DMS79 treated with DMSO at 0.1 percent for 48 hours (cell line): ENCODE measurements around the gene ANKRD39.
A peak's percentile ranks its signal among the peaks of the same experiment; 100 is the strongest.

Experiments used
- DNase-seq: peaks from one replicate; lab custom pipeline; 2025; lab: John Stamatoyannopoulos, UW

ANKRD39 gene

GRCh38 chr2:96826546-96827278 is 31.1 kb downstream of the ANKRD39 start:
- DNase-seq, result no peak

DNA sequence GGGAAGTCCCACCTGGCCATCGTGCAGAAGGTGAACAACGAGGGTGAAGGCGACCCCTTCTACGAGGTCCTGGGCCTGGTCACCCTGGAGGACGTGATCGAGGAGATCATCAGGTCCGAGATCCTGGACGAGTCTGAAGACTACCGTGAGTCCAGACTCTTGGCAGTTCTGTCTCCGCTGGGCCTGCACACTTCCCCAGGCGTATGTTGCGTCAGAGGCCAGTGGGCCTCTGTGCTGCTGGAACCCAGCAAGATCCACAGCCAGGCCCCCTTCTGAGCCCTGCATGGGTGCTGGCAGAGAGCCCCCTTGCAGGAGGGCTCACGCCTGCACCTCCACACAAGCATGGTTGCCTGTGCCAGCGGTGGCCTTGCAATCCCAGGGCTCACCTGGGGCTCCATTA is 32.8 kb downstream of the ANKRD39 start:
- DNase-seq, result no peak

DNA sequence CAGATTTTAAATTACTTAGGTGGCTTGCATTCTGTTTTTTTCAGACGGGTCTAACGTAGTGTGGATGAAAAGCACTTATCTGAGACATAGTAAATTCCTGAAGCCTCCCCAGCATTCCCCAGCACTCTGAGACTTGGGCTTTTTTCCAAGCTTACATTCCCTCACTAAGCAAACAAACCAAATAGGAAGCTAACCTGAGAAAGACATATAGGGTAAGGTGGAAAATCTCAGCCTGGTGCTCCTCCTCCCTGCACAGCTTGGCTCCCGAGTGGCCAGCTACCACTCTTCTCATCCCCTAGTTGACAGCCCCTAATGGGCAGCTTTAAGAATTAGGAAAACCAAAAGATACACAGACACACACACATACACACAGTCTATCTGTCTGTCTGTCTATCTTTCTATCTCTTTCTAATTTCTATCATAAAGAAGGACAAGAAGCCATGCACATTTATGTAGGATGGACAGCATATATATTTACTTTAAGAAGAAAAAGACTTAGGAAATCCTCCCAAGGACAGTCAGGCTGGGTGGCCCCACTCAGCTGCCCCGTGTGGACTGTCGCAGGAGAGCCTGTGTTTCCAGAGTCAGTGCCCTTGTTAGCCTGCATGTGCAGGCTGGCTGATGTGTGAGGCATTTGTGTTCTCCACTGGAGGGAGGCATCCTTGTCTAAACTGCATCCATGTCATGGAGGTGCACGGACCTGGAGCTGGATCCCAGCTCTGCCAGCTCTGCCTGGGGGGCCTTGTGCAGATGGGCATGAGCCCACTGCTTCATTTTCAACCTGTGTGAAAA is 33.5 kb downstream of the ANKRD39 start:
- no peak for DNase-seq

DNA sequence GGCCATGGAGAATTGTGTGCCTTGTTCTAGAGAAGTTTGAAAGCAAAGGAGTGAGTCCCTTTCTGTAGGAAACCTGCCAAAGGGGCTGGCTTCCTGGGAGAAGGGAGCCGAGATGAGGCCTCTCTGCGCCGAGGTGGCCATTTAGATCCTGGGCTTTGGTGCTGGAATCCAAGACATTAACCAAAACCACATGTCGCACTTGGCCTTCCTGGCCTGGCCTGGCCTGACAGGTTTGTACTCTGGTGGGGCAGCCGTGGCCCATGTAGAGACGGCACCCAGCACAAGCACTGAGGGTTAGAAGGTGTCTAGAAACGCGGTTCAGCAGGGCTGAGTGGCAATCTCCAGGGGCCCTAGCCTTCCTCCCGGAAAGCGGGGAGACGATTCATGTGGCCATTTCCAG is 34.6 kb downstream of the ANKRD39 start:
- DNase-seq, result no peak

DNA sequence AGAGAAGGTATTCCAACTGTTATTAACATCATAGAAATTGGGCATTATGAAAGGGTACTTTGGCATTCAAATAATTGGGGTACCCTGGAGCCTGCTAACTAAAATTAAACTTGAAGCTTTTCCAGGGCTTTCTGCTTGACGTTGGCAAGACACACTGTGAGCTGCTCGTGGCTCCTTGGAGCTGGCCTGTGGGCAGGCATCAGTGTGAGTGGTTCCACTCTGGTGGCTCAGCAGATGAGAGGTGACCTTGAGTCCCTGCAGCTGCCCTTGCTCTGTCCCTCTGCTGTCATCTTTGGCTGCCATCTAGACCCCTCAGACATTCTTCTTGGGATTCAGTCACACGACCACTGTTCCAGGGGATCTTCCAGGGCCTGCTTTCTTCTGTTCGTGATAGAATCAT is 35.0 kb downstream of the ANKRD39 start:
- no peak for DNase-seq

- no peak for DNase-seq
These were observed 36.6 kb downstream of the ANKRD39 start for GRCh38 chr2:96821113-96821675.

DNA sequence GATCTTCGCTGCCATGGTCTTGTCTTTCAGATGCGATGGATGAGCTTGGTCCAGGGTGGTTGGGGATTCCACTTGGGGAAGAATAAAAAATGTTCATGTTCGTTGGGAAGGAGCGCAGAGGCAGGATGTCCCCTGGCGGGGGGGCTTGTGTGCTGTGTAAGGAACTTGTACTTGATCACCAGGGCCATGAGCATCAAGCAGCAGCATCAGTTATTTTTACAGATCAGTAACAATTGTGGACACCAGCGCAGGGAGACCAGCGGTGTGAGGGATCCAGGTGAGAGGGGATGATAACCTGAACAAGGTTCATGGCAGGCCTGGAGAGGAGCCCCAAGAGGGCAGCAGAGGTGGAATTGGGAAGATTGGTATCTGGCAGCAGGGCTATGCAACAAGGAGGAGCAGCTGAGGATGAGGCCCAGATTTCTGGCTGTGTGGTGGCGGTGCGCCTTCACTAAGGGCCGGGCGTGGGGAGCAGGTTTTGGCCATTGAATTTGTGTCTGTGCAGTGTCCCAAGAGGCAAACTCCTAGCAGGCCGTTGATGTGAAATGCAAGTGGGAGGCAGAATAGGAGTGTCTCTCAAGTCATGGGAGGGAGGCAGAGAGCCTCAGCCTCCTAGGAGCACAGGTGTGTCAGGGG is 37.8 kb downstream of the ANKRD39 start:
- DNase-seq, result no peak

DNA sequence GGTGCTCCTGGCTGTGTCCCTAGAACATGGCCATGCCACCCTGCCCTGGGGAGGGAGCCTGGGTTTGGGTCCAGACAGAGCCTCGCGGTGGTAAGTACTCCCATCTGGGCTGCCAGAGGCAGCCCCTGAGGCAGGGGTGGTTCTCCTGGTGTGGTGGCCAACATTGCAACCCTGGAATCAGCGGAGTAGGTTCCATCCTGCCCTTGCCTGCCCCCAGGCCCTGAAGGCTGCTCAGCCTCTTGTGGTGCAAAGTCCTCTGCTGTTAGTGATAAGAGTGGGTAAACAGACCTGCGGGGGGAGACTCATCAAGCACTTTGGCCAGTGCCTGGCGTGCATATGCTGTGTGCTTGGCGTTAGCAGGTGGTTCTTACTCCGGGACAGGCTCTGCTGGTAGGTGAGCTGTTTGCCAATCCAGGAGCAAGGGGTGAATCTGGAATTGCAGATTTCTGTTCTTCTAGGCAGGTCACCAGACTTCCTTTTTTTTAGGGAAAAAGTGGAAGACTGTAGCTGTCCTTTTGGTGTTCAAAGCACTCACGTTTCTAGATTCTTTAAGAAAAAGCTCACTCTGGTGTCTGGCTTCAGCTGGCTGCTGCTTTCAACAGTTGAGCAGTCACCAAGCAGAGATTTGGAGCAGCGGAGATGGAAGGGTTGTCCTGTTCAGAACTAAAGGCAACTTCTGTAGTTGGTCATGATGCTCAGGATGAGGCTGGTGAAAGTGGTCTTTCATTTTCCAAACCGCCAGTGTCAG is 38.5 kb downstream of the ANKRD39 start:
- DNase-seq, result peak; percentile 47

DNA sequence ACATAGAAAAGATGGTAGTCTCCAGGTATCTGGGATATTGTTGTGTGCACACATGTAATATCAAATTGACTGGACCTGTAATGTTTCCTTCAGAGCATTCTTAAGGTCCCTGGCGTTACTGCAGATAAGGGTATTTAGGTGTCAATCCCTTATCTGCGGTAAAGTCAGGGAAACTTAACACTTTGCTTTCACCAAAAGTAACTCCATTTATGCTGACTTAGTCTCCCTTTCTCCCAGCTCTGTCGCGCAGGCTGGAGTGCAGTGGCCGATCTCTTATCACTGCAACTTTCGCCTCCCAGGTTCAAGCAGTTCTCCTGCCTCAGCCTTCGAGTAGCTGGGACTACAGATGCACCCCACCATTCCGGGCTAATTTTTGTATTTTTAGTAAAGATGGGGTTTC is 39.9 kb downstream of the ANKRD39 start:
- DNase-seq, result no peak

DNA sequence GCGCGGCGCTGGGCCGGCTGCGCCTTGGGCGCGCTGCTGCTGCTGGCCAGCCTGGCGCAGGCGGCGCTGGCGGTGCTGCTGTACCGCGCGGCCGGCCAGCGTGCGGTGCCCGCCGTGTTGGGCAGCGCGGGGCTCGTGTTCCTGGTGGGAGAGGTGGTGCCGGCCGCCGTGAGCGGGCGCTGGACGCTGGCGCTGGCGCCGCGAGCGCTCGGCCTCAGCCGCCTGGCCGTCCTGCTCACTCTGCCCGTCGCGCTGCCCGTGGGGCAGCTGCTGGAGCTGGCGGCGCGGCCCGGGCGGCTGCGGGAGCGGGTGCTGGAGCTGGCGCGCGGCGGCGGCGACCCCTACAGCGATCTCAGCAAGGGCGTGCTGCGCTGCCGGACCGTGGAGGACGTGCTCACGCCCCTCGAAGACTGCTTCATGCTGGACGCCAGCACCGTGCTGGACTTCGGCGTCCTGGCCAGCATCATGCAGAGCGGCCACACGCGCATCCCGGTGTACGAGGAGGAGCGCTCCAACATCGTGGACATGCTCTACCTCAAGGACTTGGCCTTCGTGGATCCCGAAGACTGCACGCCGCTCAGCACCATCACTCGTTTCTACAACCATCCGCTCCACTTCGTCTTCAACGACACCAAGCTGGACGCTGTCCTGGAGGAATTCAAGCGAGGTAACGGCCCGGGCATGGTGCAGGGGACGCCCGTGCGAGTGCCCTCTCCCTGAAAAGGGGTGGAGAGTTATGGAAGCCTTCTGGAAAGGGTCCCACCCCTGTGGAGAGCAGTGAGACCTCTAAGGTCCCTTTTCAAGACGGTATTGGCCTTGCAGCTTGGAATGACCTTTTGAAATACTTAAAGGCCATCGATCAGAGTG is 40.7 kb downstream of the ANKRD39 start:
- DNase-seq, result peak; percentile 15

DNA sequence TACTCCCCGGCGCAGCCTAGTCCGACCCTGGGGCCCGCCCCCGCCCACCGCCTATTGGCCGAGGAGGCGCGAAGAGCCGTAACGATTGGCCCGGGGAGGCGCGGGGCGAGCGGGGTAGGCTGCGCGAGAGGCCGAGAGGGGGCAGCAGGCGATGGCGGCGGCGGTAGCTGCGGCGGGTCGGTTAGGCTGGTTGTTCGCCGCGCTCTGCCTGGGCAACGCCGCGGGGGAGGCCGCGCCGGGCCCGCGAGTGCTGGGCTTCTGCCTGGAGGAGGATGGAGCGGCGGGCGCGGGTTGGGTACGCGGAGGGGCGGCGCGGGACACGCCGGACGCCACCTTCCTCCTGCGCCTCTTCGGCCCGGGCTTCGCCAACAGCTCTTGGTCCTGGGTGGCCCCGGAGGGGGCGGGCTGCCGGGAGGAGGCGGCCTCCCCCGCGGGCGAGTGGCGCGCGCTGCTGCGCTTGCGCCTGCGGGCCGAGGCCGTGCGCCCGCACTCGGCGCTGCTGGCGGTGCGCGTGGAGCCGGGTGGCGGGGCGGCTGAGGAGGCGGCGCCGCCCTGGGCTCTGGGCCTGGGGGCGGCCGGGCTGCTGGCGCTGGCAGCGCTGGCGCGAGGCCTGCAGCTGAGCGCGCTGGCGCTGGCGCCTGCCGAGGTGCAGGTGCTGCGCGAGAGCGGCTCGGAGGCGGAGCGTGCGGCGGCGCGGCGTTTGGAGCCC is 41.5 kb downstream of the ANKRD39 start, which contains the start of gene CNNM3:
CNNM3 (plus strand) TSS at position 142 of the 709 bp plus-strand sequence; CDS start at position 152, 10 bp downstream.
- DNase-seq, result peak; percentile 86

DNA sequence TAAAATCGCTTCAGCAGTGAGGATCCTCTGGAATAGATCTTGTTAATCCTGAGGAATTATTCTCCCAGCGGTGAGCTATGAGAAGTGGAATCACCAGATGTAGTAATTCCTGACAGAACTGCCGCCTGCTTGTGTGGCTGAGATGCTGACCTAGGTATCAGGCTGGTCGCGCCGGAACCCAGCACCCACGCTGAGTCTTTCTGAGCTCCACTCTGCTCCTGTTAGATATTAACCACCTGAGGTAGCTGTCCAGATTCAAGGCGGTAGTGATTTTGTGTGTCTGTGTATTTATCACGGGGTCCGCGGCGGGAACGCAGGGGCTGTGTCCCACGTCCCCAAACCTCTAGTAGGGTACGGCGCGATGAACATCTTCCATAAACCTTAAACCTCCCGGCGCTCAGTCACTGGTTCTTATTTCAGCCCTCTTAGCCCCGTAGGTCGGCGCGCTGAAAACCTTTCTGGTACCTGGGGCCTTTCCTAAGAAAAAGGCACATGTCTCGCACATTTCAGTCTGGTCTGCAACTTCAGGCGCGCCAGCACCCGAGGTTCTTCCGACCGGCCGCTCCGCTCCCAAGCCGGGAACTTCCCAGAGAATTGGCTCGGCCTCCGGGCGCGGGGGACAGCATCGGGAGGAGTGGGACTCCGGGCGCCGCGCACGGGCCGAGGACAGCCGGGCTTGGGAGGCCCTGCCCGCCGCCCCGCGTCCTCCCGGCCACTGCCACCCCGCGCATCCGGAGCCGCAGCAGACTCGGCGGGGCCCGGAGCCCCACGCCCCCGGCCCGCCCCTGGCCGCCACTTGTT is 42.3 kb downstream of the ANKRD39 start:
- peak; percentile 41 for DNase-seq

DNA sequence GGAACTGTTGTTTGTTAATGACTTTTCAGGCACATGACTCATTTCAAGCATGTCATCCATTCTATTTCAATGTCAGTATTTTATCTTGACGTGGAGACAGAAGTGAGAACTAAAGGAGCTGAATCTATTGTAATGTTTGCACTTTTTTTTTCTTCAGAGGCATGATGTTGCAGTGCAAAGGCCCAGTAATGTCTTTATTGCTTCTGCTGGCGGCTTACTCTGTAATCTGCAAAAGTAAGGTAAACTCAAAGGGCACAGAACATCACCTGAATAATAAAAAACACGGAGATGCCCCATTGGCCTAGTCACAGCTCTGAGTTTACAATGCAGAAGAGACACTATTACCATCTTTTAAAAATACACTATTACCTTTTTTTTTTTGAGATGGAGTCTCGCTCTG is 44.2 kb downstream of the ANKRD39 start:
- DNase-seq, result no peak

- no peak for DNase-seq
These were observed 45.9 kb downstream of the ANKRD39 start for GRCh38 chr2:96811917-96812316.

DNA sequence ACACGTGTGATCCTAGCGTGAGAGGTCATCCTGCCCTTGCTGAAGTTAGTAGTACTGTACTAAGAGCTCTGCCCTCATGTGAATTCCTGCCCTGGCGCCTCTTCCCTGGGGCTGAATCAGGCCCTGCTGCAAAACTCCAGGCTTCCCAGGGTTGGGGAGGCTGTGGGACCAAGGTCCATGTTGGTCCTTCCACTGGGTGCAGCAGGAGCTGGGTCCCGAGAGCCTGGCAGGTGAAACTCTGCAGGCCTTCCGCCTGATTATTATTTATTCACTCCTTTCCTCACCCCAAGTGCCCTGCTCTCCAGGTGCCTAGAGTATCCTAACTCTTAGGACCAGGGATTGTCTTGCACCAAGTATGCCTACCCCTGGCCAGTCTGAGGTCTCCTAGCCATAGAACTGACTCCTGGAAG is 47.0 kb downstream of the ANKRD39 start:
- no peak for DNase-seq

DNA sequence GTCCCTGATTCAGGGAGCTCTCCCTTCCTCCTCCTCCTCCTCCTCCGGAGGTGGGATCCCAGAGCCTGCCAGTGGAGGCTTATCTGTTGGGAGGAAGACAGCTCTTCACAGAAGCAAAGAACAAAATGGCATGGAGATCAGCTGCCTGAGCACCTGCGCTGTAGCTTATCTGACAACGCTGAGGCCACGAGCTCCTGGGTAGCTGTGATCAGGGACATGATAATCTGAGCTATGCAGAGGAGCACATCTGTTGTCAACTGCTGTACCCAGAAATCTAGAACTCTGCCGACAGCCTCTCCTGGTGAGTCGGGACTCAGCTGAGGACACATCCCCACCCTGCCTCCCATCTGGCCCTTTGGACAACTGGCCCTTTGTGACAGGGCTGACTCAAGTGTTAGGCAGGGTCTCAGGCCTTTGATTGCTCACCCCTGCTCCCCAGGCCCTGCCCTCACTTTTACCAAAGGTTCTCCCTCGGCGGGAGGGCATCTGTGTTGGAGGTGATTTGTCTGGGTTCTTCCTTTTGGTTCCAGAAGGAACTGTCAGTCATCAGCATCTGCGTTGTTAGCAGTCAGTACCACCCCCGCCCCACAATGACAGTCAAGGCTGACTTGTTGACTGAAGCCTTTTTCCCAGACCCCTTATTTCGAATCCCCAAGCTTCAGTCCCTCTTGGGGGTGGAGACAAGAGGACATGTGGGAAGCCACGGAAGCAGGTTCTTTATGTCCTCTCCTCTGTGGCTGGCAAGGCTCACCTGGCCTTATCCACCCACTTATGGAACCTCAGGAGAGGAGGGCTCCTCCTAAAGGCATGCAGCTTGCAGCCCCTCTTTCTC is 47.6 kb downstream of the ANKRD39 start:
- no peak for DNase-seq

DNA sequence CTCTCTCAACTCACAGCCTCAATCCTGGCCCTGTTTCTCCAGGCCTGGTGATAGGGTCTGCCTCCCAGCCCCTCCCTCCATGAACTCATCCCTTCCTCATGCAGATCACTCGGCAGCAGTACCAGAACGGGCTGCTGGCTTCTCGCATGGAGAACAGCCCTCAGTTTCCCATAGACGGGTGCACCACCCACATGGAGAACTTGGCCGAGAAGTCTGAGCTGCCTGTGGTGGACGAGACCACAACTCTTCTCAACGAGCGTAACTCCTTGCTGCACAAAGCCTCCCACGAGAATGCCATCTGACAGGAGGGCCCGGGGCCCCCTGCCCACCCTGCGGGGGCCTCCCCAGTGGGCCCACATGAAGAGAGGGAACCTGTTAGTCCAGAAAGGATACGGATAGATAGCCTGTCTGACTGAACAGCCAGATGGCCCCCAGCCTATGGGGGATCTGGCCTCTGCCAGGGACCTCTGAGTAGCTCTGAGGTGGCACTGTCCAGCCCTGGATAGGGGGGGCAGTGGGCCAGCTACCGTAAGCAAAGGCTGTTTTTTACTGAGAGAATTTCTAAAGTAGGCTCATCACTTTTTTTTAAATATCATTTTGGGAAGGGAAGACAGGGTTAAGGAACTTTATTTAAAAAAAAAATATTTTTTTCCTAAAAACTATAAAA is 48.5 kb downstream of the ANKRD39 start:
- no peak for DNase-seq
